ENCODE measurements around the gene ACYP1.
"Not testable (repeated sequence)": the region's sequence is repeated elsewhere in the genome, so short reads cannot be mapped to it uniquely, and the experiment has no call there.

ACYP1 gene

DNA sequence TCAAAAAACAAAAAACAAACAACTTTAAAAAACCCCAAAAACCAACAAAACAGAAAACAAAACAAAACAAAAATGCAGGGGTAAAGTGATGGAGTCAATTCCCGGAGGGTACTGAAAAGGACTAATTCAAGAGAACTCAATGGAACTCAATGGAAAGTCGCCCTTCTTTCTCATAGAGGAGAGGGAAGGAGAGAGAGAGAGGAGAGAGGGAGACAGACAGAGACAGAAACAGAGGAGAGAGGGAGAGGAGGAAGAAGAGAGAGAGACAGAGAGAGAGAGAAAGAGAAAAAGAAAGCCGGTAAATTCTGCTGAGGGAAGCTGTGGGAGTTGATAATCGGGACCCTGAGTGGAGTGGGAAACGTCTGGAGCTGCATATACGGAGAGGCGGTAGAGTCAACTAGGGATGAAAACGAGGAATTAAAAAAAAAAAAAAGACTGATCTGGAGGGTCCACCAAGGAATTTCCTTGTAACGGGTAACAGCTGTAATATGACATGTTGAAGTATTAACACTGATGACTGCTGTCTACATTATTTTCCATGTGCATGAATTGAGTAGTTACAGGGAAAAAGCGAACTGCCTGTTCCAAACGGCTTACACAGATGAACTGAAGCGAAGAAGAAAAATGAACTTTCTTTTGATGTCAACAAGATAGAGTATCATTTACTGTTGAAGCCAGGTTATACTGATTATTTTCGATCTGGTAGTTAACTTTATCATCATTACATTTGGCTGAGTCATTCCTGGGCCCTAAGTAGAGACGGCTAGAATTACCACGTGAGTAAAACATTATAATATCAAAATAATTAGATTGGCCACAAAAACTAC is 4.7 kb upstream of the ACYP1 start:
- DNase-seq: no peak

DNA sequence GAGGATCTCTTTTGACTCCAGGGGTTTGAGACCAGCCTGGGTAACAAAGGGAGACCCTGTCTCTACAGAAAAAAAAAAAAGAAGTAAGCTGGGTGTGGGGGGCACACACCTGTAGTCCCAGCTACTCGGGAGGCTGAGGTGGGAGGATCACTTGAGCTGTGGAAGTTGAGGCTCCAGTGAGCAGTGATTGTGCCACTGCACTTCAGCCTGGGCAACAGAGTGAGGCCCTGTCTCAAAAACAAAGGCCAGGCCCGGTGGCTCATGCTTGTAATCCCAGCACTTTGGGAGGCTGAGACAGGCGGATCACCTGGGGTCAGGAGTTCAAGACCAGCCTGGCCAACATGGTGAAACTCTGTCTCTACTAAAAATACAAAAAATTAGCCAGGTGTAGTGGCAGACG is 3.9 kb upstream of the ACYP1 start:
- not testable (repeated sequence) for DNase-seq

DNA sequence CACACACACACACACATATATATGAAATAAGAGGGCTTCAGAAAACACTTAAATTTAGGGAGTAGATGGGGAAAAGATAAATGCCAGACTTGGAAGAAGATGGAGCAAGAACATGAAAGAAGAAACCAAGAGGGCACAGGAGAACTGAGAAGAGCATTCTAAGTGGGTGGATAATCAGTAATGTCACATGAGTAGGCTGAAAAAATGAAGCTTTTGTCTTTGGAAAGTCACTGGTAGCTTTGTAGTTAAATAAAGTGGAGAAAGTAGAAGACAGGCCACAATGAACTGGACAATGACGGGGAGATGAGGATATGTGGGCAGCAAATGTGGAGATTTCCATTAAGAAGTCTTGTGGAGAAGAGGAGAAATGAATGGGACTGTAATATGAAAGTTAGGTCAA is 3.4 kb upstream of the ACYP1 start:
- no peak for DNase-seq

DNA sequence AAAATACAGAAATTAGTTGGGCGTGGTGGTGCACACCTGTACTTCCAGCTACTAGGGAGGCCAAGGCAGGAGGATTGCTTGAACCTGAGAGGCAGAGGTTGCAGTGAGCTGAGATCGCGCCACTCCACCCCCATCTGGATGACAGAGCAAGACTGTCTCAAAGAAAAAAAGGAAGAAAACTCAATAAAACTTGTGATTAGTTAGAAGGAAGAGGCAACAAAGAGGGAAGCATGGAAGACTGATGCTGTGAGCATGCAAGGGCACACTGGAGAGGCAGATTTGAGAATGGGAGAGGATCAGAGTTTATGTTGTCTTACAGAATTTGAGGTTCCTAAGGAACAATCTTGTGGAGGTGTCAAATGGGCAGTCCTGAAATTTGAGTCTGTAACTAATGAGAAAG is 2.9 kb upstream of the ACYP1 start:
- DNase-seq: no peak

DNA sequence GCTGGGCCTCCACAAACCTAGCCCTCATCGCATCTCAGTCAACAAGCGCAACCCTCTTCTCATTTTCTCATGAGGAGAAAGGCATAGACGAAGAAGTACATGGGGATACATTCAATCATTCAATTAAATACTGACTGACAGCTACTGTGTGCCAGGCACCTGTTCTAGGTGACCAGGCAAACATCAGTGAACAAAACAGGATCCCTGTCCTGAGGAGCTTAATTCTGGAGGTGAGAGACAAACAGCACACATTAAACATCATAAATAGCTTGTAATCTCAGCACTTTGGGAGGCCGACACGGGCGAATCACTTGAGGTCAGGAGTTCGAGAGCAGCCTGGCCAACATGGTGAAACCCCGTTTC is 362 bp upstream of the ACYP1 start:
- DNase-seq: no peak

DNA sequence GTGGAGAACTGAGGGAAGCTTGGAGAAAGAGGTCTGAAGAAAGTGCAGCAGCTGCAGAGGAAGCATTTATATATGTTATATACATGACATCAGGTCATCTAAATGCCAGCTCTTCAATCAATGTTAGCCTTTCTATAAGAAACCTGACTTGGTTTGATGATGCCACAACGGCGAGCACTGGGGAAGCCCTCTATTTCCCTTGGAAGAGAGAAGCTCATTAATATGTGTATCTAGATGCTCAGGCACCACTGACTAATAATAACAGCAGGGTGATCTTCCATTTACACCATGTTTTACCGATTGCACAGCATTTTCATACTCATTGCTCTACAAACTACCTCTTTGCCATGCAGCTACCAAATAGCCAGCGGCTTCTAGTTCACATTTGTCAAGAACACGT is 811 bp downstream of the ACYP1 start:
- DNase-seq: no peak

DNA sequence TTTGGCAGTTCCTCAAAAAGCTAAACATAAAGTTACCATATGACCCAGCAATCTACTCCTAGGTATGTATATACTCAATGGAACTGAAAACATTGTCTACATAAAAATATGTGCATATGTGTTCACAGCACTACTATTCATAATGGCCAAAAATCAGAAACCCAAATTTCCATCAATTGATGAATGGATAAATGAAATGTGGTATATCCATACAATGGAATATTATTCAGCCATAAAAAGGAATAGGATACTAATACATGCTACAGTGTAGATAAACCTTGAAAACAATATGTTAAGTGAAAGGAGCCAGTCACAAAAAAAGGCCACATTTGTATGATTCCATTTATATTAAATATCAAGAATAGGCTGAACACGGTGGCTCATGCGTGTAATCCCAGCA is 3.4 kb downstream of the ACYP1 start:
- no peak for DNase-seq

DNA sequence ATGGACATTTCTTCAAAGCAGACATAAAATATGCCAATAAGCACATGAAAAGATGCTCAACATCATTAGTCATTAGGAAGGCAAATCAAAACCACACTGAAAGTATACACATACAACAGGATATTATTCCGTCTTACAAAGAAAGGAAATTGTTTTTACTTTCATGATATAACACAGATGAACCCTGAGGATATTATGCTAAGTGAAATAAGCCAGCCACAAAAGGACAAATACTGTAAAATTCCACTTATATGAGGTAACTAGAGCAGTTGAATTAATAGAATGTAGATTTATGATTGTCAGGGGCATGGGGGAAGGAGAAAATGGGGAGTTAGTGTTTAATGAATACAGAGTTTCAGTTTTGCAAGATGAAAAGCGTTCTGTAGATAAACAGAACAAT is 4.2 kb downstream of the ACYP1 start:
- DNase-seq: no peak

DNA sequence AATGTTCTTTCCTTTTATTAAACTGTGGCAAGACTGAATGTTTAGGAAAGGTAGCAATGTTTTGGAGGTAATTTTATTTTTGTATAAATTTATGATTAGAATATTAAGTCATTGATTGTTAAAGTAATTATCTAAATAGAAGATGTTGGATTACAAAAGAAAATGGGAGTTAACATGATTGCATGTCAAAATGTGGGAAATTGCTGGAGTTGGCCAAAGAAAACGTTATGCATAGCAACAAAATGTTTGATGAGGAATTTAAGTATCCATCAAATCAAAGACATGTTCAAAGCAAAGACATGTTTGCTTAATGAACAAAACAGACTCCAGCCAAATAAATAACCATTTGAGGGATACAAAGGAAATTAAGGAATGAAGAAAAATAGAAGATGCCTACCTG is 9.4 kb downstream of the ACYP1 start:
- DNase-seq: no peak

DNA sequence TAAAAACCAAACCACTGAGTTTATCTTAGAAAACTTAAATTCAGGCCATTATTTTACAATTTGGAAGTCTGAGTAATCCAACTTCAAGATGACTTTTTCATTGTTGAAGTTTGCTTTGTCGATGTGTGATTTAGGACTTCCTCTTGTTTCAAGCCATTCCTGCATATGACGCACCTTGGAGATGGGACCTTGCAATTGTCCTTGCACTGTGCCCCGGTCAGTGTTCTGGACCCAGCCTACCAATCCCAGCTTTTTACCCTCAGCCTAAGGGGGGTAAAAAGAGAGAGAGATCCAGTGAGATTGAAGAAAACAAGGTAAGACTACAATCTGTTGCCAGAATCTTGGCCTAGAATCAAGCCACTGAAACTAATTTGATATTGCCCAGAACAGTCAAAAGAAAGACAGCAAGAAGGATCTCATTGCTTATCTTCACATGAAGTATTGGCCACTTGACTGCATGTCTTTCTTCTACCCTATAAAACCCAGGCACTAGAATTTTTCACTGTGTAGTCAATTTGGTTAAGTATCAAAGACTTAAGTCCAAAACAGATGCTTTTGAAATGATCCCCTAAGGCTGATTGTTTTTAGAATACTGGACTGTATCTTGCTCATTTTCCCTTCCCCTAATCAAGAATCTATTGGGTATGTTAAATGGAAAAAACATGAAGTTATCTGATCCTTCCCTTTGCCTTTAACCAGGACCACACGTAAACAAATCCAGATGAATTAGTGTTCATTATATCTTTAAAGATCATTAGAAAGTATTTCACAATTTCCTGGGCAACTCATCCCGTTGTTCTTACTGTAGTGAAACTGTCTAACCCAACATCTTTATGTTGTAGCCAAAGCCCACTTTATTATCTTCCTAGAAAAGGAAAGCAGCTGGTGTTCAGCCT is 10.2 kb downstream of the ACYP1 start:
- DNase-seq: no peak

DNA sequence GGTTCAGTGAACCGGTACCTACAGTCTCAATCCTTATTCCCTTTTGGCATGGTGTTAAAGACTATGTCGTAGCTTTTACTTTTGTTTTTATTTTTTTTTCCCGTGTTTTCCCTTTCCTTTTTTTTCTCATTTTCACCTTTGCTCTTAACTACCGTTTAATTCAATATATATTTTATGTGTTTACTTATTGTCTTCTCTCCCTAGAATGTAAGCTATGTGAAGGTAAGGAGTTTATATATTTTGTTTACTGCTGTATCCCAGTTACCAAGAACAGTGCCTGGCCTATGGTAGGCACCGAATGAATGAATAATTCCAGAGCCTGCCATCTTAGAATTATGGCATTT is 12.3 kb downstream of the ACYP1 start:
- DNase-seq: no peak

DNA sequence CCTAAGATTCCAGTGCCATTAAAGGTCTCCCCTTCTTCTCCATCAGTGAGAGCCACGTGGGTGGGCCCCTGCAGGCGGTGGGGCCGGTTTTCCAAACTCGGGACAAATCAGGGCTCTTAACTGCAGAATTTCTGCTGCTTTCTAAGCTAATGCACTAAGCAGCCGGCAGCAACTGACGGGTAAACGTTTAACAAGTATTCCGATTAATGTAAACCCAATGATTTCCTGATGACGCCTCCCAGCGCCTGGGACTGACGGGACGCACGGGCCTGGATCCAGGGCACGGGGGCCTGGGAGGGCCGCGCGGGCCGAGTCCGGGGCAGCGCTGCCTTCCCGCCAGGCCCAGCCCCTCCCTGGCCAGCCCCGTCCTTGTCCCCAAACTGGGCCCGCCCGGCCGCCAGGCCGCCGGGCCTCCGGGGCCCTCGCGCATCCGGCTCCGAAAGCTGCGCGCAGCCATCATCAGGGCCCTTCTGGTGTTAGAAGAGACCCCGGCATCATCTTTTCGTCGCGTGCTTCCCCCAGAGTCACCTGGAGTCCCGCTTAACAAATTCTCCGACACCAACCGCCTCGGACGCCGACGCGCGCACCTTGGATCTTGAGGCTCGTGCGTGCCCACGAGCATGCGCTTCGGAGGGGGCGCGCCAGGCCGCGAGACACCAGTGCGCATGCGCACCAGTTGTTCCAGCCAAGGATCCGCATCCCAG is 12.8 kb downstream of the ACYP1 start, which contains the start of gene MLH3:
TSS of gene MLH3 (minus strand) at position 616 of the 704 bp plus-strand sequence. CDS start 1,812 bp downstream, outside the sequence.
- peak; percentile 8 for DNase-seq

DNA sequence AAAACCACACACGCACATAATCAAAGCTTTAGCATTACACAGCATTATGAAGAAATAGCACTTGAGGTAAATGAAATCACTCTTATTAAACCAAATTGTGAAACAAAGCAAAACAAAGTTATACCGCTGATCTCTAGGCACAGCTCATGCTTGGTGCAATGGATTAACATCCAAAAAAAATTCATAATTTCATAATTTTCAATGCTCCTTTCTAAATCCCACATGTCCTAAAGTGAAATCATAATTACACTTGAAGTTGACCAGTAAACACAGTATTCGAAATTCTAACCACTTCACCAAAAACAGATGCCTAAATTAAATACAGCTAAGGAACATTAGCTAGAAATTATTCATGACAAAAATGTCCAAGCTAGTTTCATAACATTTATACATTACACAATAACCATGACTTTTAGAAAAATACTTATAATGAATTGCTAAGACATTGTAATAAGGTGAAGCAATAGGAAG is 14.1 kb downstream of the ACYP1 start:
- DNase-seq: no peak

DNA sequence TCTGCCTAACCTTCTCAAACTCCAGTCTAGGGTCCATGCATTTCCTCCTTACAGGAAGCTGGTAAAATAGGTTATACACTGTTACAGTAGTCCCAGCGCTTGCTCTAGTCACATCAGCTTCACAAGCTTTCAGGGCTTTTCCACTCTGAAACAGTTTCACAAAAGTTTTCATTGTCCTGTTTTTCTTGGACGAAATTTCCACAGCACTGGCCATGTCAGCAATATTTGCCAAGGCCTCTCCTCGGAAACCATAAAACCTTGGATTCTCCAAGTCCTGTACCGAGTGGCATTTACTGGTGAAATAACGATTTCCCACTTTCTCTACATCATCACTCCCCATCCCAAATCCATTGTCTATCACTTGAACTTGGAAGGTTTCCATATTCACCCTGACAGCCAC is 14.7 kb downstream of the ACYP1 start:
- DNase-seq: no peak

DNA sequence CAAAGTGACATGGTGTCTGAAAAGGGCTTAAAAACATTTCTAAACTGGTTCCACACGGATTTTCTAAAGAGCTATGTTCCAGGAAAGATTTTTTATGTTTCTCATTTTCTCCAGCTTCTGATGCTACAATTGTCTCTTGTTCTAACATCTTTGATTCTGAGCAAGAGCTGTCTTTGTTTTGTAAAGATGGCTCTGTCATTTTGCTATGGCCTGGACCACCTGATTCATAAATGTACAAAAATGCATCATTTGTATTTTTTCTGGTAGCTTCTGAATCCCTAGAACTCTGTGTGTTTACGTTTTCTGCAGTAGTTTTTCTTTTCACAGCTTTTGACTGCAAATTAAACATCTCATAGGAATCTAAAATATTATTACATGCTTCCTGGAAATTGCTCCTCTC is 15.7 kb downstream of the ACYP1 start:
- DNase-seq: no peak

DNA sequence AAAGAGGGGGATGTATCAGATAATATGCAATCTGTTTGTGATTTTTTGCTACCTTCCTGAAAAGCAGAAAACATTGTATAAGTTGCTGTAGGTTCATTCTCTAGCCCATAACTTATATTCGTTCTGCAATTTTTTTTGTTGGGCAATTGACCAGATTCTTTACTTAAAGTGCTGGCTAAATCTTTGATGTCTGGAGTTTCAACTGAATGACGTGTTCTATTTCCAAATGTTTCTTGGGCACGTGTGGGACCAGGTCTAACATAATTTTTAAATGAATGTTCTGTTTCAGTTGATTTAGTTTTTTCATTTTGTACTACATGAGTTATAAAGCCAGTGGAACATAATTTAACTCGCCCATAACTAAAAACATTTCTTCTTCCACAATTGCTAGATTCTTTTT is 16.3 kb downstream of the ACYP1 start:
- no peak for DNase-seq

DNA sequence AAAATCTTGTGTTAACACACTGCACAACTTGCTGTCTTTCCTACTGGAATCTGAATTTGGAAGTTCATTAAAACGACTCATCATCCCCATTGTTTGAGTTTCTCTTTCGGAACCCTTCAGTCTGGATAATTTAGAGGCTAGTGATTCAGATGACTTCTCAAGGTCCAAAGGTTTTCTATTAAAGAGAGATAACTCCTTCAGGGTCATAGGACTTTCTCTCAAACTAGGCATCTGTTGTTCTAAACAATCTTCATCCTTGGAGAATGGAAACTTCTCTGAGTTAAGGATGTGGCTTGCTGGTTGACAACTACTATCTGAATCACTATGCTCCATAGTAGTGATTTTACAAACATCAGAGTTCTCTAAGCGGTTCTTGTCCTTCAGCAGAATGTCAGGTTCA is 16.9 kb downstream of the ACYP1 start:
- DNase-seq: no peak

DNA sequence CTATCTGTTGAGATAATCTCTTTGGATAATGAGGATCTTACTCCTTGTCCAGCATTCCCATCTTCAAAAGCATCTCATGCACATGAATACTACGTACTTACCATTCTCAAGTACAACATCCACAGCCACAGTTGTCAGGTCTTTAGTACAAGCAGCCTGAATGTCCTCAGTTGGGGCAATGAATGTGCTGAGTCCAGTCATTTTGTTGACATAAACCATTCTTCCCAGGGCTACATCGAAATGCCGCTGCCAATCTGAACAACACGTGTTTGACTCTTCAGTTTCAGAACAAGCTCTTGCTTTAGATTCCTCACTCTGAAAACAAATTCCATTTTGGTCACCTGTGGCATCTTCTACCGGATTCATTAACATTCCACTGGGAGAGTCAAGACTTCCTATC is 17.5 kb downstream of the ACYP1 start:
- no peak for DNase-seq

DNA sequence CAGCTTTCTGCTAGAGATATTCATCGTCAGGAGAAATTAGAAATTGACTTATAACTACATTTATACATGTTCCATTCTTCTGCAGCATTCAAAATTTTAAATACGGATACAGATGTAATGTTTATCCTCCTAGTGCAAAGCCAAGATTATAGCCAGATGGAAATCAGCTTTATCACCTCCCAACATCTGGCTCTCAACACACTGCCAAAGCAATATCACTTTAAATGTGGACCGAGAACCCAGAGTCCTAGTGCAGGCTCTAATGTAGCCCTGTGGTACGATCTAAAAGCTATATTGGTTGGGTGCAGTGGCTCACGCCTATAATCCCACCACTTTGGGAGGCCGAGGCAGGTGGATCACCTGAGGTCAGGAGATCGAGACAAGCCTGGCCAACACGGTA is 19.1 kb downstream of the ACYP1 start:
- no peak for DNase-seq

DNA sequence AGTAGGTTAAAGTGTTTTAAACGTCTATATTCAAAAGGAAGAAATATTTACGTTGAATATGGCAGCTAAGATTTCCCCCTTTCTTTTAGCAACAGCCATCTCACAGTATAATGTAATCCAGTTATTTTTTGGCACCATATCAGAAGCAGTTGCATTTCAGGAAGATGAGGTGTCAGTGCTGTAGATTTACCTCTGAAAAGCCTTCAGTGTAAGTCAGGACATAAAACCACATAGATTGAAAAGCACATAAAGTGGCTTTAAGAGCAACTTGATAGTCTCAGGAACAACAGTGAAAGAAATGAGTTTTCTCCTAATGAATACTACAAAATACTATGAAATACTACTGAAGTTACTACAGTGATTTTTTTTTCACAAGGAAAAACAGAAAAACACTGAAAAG is 19.5 kb downstream of the ACYP1 start:
- no peak for DNase-seq

DNA sequence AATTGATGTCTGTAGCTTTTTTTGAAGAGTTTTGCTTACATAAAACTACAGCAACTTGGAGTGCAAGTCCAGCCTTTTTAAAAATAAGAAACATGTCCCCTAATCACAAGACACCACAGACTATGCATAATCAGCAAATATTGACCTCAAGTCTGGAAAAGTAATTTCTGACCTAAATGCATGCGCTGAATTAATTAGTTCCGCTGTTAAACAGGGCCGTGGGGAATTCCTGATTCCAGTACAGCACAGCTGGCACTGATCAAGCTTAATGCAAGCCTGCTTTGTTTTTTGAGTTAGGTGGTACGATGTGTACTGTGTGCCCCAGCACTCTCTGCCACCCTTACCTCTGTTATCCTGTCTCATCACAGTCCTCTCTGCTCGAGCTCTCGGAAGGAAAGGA is 21.8 kb downstream of the ACYP1 start:
- DNase-seq: no peak

DNA sequence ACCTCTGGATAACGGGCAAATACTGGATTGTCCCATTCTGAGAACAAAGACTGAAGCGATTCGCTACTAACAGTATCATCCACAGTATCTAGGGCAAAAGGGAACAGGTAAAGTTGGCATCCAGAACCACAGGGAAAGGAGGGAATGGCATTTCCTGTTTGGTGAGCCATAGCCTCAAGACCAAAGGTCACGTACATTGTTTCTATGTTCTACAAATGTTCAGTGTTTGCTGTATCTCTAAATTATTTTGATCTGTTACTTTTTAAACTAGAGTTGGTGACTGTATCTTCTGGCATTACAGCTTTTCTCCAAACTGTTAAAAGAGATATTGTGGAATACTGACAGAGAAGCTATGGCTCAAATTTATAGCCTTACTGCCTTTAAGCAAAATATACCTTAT is 22.2 kb downstream of the ACYP1 start:
- no peak for DNase-seq

DNA sequence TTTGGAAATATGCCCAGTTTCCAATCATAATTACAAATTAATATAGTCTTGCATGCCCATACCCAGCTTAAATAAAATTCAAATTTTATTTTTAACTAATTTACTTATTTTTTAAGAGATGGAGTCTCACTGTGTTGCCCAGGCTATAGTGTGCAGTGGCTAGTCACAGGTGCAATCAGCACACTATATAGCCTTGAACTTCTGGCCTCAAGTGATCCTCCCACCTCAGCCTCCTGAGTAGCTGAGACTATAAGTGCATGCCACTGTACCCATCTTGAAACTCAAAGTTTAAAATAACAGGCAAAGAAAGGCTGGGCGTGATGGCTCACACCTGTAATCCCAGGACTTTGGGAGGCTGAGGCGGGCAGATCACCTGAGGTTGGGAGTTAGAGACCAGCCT is 22.9 kb downstream of the ACYP1 start:
- DNase-seq: no peak

DNA sequence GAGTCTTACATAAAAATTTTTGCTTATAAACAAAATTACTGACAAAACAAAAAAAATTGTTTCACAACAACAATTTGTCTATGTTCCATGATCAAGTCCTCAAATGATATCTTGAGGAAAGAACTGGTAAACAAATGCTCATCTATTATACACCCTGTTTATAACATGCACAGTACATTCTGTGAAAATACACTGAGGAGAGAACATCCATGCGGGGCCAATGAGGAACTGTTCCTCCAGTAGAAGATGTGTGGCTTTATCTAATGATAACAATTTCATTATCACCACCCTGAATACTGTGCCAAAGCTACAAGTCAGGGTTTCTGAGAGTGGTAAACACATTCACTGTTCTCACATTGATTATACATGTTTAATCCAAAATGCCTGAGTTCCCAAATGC is 23.3 kb downstream of the ACYP1 start:
- no peak for DNase-seq
